HG03139 (cell line): ENCODE data around the gene SCEL.

Source experiments
- ATAC-seq: cut with Tn5 transposase; IDR thresholded peaks from one replicate; pipeline ENCODE4 v1.9.1; 2021; ENCODE audit not compliant: unreplicated experiment

SCEL gene

GRCh38 chr13:77548594-77548993 lies 13.1 kb downstream of the SCEL start:
- ATAC-seq = no peak

GRCh38 chr13:77554069-77554468 lies 18.6 kb downstream of the SCEL start:
- ATAC-seq = no peak

GRCh38 chr13:77555246-77555645 lies 19.7 kb downstream of the SCEL start:
- no peak for ATAC-seq

- no peak for ATAC-seq
Observed at GRCh38 chr13:77558016-77558415, 22.5 kb downstream of the SCEL start.

GRCh38 chr13:77563111-77563510 lies 27.6 kb downstream of the SCEL start:
- ATAC-seq = no peak

- ATAC-seq = peak; percentile 77
Observed at GRCh38 chr13:77565635-77566034, 30.1 kb downstream of the SCEL start.

- no peak for ATAC-seq
Observed at GRCh38 chr13:77571956-77572355, 36.5 kb downstream of the SCEL start.

GRCh38 chr13:77574096-77574495 lies 38.6 kb downstream of the SCEL start:
- ATAC-seq = no peak

GRCh38 chr13:77579959-77580358 lies 44.5 kb downstream of the SCEL start:
- ATAC-seq = no peak

- no peak for ATAC-seq
Observed at GRCh38 chr13:77580748-77581147, 45.2 kb downstream of the SCEL start.

GRCh38 chr13:77583581-77583980 lies 48.1 kb downstream of the SCEL start:
- ATAC-seq = peak; percentile 50

GRCh38 chr13:77584106-77584505 lies 48.6 kb downstream of the SCEL start:
- no peak for ATAC-seq

- ATAC-seq = no peak
Observed at GRCh38 chr13:77595166-77595810, 59.8 kb downstream of the SCEL start.

GRCh38 chr13:77596777-77597176 lies 61.3 kb downstream of the SCEL start:
- no peak for ATAC-seq

GRCh38 chr13:77599351-77599750 lies 63.8 kb downstream of the SCEL start:
- no peak for ATAC-seq

GRCh38 chr13:77600701-77601100 lies 65.2 kb downstream of the SCEL start:
- ATAC-seq = no peak

- no peak for ATAC-seq
Observed at GRCh38 chr13:77611068-77611467, 75.6 kb downstream of the SCEL start.

- ATAC-seq = no peak
Observed at GRCh38 chr13:77616027-77616426, 80.5 kb downstream of the SCEL start.

- ATAC-seq = no peak
Observed at GRCh38 chr13:77619655-77620054, 84.1 kb downstream of the SCEL start.

- ATAC-seq = no peak
Observed at GRCh38 chr13:77620138-77620537, 84.6 kb downstream of the SCEL start.

- no peak for ATAC-seq
Observed at GRCh38 chr13:77623806-77624205, 88.3 kb downstream of the SCEL start.

GRCh38 chr13:77628170-77628569 lies 92.7 kb downstream of the SCEL start:
- ATAC-seq = no peak

GRCh38 chr13:77637588-77637987 lies 102.1 kb downstream of the SCEL start:
- no peak for ATAC-seq
